ENCODE results near the gene FASTKD3. TPM values are rescaled to one million over a fixed set of nuclear protein-coding genes. Genes with fewer than 3 reads are reported as not detected.

Gene FASTKD3
- total RNA-seq, 2 donors from 2014 or later, result 11.4 to 12.2 TPM

DNA sequence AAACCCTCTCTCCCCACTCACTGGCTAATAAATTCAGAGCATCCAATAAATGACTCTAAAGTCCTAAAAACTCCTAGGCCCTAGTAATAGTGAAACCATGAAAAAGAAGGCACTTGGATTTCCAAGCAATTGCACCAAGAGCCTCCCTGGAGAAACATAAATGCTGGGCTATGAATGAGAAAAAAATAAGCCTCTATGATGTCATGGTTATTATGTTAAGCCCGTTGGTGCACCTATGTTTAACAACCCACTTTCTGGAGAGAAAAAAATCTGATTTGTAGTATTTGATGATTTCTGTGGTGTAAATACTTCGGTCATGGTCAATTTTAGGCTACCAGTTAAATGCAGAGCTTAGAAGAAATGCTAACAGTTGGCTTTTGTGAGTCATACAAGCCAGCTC lies 26.3 kb downstream of the FASTKD3 start:
- H3K4me1 ChIP-seq, result no peaks in the 10 kb centered on the region
- DNase-seq, result no peak
- no peak overlapping the region for H3K27ac ChIP-seq
- no peak overlapping the region for H3K4me3 ChIP-seq
- TF ChIP-seq, protein P1, sequence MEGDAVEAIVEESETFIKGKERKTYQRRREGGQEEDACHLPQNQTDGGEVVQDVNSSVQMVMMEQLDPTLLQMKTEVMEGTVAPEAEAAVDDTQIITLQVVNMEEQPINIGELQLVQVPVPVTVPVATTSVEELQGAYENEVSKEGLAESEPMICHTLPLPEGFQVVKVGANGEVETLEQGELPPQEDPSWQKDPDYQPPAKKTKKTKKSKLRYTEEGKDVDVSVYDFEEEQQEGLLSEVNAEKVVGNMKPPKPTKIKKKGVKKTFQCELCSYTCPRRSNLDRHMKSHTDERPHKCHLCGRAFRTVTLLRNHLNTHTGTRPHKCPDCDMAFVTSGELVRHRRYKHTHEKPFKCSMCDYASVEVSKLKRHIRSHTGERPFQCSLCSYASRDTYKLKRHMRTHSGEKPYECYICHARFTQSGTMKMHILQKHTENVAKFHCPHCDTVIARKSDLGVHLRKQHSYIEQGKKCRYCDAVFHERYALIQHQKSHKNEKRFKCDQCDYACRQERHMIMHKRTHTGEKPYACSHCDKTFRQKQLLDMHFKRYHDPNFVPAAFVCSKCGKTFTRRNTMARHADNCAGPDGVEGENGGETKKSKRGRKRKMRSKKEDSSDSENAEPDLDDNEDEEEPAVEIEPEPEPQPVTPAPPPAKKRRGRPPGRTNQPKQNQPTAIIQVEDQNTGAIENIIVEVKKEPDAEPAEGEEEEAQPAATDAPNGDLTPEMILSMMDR (IDR thresholded peaks at IDR 0.05), result no peak
- no peaks in the 10 kb centered on the region for H3K36me3 ChIP-seq
- intact Hi-C loops (cut with DNase I), result no loop called here
- no peaks in the 10 kb centered on the region for H3K9me3 ChIP-seq
- H3K9ac ChIP-seq (ENCODE audit: low read depth in 2 of 2, low read length in 2 of 2), result no peak overlapping the region
- no peaks in the 10 kb centered on the region for H3K27me3 ChIP-seq

DNA sequence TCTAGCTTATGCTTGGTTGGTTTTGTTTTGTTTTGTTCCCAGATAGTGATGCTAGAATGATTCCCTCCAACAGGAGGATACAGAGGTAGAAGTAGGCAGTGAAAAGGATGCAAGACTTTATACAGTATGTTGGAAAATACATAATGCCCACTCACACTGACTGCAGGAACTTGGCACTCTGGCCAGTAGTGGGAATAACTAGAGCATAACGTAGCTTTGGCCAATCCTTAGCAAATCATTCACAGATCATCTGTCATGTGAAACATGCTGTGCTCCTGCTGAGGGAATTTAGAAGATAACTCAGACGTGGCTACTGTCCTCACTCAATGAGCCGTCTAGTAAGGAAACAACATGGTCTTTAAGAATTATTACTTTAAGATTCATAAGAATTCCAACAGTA lies 31.4 kb downstream of the FASTKD3 start:
- DNase-seq, result no peak
- H3K27me3 ChIP-seq, result no peaks in the 10 kb centered on the region
- no peaks in the 10 kb centered on the region for H3K36me3 ChIP-seq
- H3K4me1 ChIP-seq, result no peaks in the 10 kb centered on the region
- no peak overlapping the region for H3K4me3 ChIP-seq
- no peaks in the 10 kb centered on the region for H3K9me3 ChIP-seq
- intact Hi-C loops (cut with DNase I), result no loop called here
- TF ChIP-seq, protein P1 (IDR thresholded peaks at IDR 0.05), result no peak
- no peak overlapping the region for H3K9ac ChIP-seq (ENCODE audit: low read depth in 2 of 2, low read length in 2 of 2)
- no peak overlapping the region for H3K27ac ChIP-seq

DNA sequence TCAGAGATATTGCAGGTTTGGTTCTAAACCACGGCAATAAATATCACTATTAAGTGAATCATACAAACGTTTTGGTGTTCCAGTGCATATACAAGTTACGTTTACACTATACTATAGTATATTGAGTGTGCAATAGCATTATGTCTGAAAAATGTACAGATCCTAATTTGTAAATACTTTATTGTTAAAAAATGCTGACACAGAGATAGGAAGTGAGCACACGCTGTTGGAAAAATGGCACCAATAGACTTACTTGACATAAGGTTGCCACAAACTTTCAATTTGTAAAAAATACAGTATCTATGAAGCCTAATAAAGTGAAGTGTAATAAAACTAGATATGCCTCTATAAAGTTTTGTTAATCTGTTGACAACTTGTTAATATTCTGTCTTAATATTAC lies 33.8 kb downstream of the FASTKD3 start:
- TF ChIP-seq, protein P1 (IDR thresholded peaks at IDR 0.05), result no peak
- H3K27ac ChIP-seq, result no peak overlapping the region
- intact Hi-C loops (cut with DNase I), result no loop called here
- H3K4me3 ChIP-seq, result no peak overlapping the region
- H3K9ac ChIP-seq (ENCODE audit: low read depth in 2 of 2, low read length in 2 of 2), result no peak overlapping the region
- no peaks in the 10 kb centered on the region for H3K4me1 ChIP-seq
- H3K27me3 ChIP-seq, result no peaks in the 10 kb centered on the region
- no peaks in the 10 kb centered on the region for H3K36me3 ChIP-seq
- no peaks in the 10 kb centered on the region for H3K9me3 ChIP-seq
- DNase-seq, result no peak

DNA sequence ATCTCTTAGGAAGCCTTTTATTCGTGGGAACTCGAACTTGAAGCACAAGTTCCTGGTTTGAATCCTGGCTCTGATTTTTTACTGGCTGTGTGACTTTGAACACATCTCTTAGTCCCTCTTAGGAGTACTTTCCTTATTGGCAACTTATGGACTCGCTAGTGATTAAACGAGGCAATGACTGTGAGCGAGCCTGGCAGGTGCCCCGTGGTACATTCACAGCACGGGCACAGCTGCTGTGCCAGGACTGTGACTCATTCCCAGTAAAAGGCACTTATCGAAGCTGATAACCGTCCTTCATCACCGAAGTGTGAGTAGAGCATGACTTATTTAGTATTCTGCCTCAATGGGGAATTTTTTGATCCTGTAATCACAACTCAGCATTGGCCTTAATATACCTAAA lies 40.6 kb downstream of the FASTKD3 start:
- no peaks in the 10 kb centered on the region for H3K27me3 ChIP-seq
- no peak for DNase-seq

GRCh38 chr5:7827610-7828009 lies 41.2 kb downstream of the FASTKD3 start:
- Histone ChIP-seq H3K27ac (no peak overlapping the region), H3K27me3 (no peaks in the 10 kb centered on the region), H3K4me1 (no peaks in the 10 kb centered on the region), H3K9me3 (no peaks in the 10 kb centered on the region), H3K36me3 (no peaks in the 10 kb centered on the region), H3K9ac (ENCODE audit: low read depth in 2 of 2, low read length in 2 of 2) (no peak overlapping the region), H3K4me3 (no peak overlapping the region)
- intact Hi-C loops (cut with DNase I), result no loop called here
- no peak for DNase-seq
- TF ChIP-seq, protein P1 (IDR thresholded peaks at IDR 0.05), result no peak

More for the DNA sequence above, 40.6 kb downstream of the FASTKD3 start:
- TF ChIP-seq, protein P1 (IDR thresholded peaks at IDR 0.05), result no peak
- no peaks in the 10 kb centered on the region for H3K36me3 ChIP-seq
- no peaks in the 10 kb centered on the region for H3K4me1 ChIP-seq
- no peak overlapping the region for H3K9ac ChIP-seq (ENCODE audit: low read depth in 2 of 2, low read length in 2 of 2)
- no peak overlapping the region for H3K27ac ChIP-seq
- H3K9me3 ChIP-seq, result no peaks in the 10 kb centered on the region
- no peak overlapping the region for H3K4me3 ChIP-seq
- intact Hi-C loops (cut with DNase I), result no loop called here

GRCh38 chr5:7825630-7826029 lies 43.2 kb downstream of the FASTKD3 start:
- Histone ChIP-seq H3K9ac (ENCODE audit: low read depth in 2 of 2, low read length in 2 of 2) (no peak overlapping the region), H3K27ac (no peak overlapping the region), H3K27me3 (no peaks in the 10 kb centered on the region), H3K4me3 (no peak overlapping the region), H3K9me3 (no peaks in the 10 kb centered on the region), H3K36me3 (no peaks in the 10 kb centered on the region), H3K4me1 (no peaks in the 10 kb centered on the region)
- intact Hi-C loops (cut with DNase I), result no loop called here
- TF ChIP-seq, protein P1 (IDR thresholded peaks at IDR 0.05), result no peak
- DNase-seq, result no peak

Measured in colonic mucosa (tissue), 4 donors.